ENCODE results near the gene FSTL4. TPM values are rescaled to one million over a fixed set of nuclear protein-coding genes. Genes with fewer than 3 reads are reported as not detected.
A peak's percentile ranks its signal among the peaks of the same experiment; 100 is the strongest.

Gene FSTL4
- total RNA-seq, 2 donors from 2014 or later, result 0.26 to 1.3 TPM

- no peaks in the 10 kb centered on the region for H3K27me3 ChIP-seq
- no peak for ATAC-seq
- no peak for DNase-seq
- H3K36me3 ChIP-seq (replicated peaks in 1 of 2; ENCODE audit: insufficient read depth in 1 of 2, low read depth in 2 of 2), result no peaks in the 10 kb centered on the region
- TF ChIP-seq, protein P1, sequence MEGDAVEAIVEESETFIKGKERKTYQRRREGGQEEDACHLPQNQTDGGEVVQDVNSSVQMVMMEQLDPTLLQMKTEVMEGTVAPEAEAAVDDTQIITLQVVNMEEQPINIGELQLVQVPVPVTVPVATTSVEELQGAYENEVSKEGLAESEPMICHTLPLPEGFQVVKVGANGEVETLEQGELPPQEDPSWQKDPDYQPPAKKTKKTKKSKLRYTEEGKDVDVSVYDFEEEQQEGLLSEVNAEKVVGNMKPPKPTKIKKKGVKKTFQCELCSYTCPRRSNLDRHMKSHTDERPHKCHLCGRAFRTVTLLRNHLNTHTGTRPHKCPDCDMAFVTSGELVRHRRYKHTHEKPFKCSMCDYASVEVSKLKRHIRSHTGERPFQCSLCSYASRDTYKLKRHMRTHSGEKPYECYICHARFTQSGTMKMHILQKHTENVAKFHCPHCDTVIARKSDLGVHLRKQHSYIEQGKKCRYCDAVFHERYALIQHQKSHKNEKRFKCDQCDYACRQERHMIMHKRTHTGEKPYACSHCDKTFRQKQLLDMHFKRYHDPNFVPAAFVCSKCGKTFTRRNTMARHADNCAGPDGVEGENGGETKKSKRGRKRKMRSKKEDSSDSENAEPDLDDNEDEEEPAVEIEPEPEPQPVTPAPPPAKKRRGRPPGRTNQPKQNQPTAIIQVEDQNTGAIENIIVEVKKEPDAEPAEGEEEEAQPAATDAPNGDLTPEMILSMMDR (IDR thresholded peaks at IDR 0.05), result no peak
- no peak for TF ChIP-seq POLR2A (IDR thresholded peaks at IDR 0.05)
- 85 to 89% methylated on average over 5 of the region's 5 CpGs for WGBS, 2 donors
- no peak overlapping the region for H3K27ac ChIP-seq
- peaks cover 4% of the 10 kb centered on the region for H3K4me1 ChIP-seq
- intact Hi-C loops (cut with DNase I), result loop anchor here (10.0 kb wide), 1 partner anchor 440 kb away; no protein-coding TSS in a partner anchor
- H3K4me3 ChIP-seq, result no peak overlapping the region
- H3K9me3 ChIP-seq, result no peaks in the 10 kb centered on the region
These were observed 187.1 kb downstream of the FSTL4 start for GRCh38 chr5:133425222-133425621.

DNA sequence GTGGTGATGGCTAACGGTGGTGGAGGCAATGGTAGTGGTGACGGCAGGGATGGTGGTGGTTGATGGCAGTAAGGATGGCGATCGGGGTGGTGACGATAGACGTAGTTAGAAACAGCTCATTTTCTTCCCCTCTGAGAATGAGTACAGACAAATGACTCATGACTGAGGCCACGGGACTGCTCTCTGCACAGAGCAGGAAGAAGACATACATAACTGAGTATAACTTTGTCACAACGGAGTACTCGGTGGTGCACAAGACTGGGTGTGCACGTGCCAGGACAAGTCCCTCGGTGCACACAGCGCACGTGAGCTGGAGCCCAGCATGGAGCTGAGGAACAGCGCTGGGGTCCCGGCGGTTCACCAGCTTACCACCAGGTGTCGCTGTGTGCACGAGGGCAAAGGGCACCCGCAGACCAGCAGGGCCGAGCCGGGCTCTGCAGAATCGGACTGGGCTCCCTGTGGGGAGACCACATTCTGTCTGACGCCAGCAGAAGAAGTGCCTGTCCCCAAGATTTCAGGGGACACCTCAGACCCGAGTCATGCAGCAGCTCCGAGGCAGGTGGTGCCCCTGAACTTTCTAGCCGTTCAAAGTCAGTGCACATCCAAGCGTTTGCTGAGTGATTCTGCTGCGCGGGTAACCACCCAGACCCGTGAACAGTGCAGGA is 188.6 kb downstream of the FSTL4 start:
- Histone ChIP-seq H3K4me1 (peaks cover 4% of the 10 kb centered on the region), H3K27ac (no peak overlapping the region), H3K4me3 (no peak overlapping the region), H3K36me3 (replicated peaks in 1 of 2; ENCODE audit: insufficient read depth in 1 of 2, low read depth in 2 of 2) (no peaks in the 10 kb centered on the region), H3K9me3 (no peaks in the 10 kb centered on the region), H3K27me3 (no peaks in the 10 kb centered on the region)
- WGBS, 2 donors, result 26 to 28% methylated on average over 26 to 30 of the region's 30 CpGs
- intact Hi-C loops (cut with DNase I), result loop anchor here (10.0 kb wide), 1 partner anchor 441 kb away; no protein-coding TSS in a partner anchor
- no peak for TF ChIP-seq POLR2A (IDR thresholded peaks at IDR 0.05)
- TF ChIP-seq, protein P1 (IDR thresholded peaks at IDR 0.05), result peak; percentile 84 to 96 (median 89)
- peak; percentile 58 to 75 (median 72) for DNase-seq
- peak; percentile 83 for ATAC-seq

DNA sequence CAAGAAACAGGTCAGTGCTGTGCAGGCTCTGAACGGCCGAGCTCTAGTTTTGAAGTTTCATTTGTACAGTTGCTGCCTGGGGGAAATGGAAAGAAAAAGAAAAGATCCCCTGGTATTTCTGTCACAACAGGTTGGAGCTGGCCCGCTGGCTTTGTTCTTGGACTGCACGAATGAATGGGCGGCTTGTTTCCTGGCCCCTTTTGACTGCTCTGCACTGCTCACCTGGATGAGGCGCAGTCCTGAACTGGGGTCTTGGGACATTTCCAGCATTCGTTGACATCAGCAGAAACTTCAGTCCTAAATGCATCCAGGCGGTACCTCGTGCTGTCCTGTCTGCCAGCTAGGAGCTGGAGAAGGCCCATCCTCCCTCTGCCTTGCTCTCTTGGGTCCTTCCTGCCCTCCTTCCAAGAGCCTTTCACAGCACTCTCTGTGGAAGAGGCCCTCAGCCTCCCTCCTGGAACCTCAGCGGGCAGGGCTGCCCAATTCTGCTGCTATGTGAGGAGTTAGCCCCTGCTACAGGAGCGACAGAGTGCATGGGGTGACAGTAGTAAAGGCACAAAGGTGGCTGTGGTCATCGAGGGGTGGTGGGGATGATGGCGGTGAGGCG is 189.2 kb downstream of the FSTL4 start:
- no peak overlapping the region for H3K27ac ChIP-seq
- H3K27me3 ChIP-seq, result no peaks in the 10 kb centered on the region
- ATAC-seq (no peak), DNase-seq (no peak)
- H3K4me1 ChIP-seq, result peaks cover 4% of the 10 kb centered on the region
- WGBS, 2 donors, result 80 to 81% methylated on average over 14 of the region's 14 CpGs
- no peak overlapping the region for H3K4me3 ChIP-seq
- no peaks in the 10 kb centered on the region for H3K9me3 ChIP-seq
- no peaks in the 10 kb centered on the region for H3K36me3 ChIP-seq (replicated peaks in 1 of 2; ENCODE audit: insufficient read depth in 1 of 2, low read depth in 2 of 2)
- TF ChIP-seq, protein P1 (IDR thresholded peaks at IDR 0.05), result no peak
- TF ChIP-seq POLR2A (IDR thresholded peaks at IDR 0.05), result no peak
- intact Hi-C loops (cut with DNase I), result loop anchor here (10.0 kb wide), 1 partner anchor 442 kb away; no protein-coding TSS in a partner anchor

GRCh38 chr5:133421806-133422205 is 190.5 kb downstream of the FSTL4 start:
- TF ChIP-seq, protein P1 (IDR thresholded peaks at IDR 0.05), result no peak
- no peak for TF ChIP-seq POLR2A (IDR thresholded peaks at IDR 0.05)

More at GRCh38 chr5:133421806-133422205, 190.5 kb downstream of the FSTL4 start:
- ATAC-seq (no peak), DNase-seq (no peak)
- Histone ChIP-seq H3K9me3 (no peaks in the 10 kb centered on the region), H3K36me3 (replicated peaks in 1 of 2; ENCODE audit: insufficient read depth in 1 of 2, low read depth in 2 of 2) (no peaks in the 10 kb centered on the region), H3K4me3 (no peak overlapping the region), H3K27ac (no peak overlapping the region), H3K4me1 (peaks cover 4% of the 10 kb centered on the region), H3K27me3 (no peaks in the 10 kb centered on the region)
- intact Hi-C loops (cut with DNase I), result loop anchor here (10.0 kb wide), 1 partner anchor 443 kb away; no protein-coding TSS in a partner anchor
- WGBS, 2 donors, result 61 to 69% methylated on average over 5 of the region's 5 CpGs

All from body of pancreas (tissue), 4 donors.